HG02885 (cell line): ENCODE results near the gene ADGRV1.
A peak's percentile ranks its signal among the peaks of the same experiment; 100 is the strongest.

ENCODE experiments used
- ATAC-seq: cut with Tn5 transposase; IDR thresholded peaks from one replicate; pipeline ENCODE4 v1.9.1; 2021; ENCODE audit warnings: mild to moderate bottlenecking; ENCODE audit not compliant: unreplicated experiment, poor library complexity

The ADGRV1 gene

DNA sequence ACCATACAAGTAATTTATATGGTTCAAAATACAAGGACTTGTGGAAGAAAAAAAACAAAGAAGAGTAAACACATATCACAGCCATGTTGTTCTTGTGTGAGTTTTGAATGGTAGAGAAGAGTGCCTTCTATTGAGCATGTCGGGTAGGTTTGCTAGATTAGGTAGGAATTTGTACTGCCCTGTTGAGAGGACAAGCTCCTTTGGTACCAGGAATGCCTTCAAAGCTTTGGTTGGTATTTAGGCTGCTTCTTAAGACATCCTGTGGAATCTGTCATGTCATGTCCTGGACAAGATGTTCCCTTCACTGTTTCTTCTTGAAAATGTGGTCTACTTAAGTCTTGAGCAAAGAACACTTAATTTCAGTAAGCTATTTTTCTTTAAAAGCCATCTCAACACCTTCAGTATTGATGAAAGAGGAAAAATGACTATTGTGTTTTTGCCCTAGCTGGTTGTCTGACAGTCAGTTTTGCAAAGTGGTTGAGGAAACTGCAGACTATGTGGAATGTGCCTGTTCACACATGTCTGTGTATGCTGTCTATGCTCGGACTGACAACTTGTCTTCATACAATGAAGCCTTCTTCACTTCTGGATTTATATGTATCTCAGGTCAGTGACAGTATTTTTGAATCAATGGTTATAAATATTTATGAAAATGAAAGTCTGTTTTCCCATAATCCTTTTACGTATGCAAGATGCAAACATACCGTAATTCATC is 296.9 kb downstream of the ADGRV1 start:
- ATAC-seq: no peak

DNA sequence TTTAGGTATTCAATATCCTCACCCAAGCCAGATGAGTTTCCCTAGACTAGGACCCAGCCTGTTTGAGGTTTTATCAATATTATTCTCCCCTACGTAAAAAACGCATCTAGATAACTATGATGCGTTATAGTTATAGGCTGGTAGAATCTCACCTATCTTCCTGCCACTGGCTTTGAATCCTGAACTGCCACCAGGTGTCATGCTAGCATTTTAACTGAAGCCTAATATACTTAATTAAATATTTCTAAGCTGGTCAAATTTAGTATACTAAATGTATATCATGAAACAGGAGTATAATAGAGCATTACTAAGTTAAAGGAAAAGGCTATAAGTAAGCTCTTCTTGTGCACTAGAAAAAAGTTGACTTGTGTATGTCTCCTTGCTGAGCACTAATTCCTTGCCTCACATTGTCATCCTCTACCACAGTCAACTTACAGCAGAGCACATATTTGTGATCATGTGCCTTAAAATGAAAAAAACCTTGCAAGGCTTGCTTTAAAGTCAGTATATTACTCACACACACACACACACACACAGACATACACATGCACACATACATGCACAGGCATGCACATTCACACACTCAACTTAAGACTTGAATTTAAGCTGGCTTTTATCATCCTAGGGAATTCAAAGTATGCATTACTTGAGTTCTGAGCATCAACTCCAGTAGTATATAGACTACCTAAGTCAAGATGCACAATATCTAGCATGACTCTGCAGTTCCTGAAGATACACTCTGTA is 303.4 kb downstream of the ADGRV1 start:
- ATAC-seq: no peak

DNA sequence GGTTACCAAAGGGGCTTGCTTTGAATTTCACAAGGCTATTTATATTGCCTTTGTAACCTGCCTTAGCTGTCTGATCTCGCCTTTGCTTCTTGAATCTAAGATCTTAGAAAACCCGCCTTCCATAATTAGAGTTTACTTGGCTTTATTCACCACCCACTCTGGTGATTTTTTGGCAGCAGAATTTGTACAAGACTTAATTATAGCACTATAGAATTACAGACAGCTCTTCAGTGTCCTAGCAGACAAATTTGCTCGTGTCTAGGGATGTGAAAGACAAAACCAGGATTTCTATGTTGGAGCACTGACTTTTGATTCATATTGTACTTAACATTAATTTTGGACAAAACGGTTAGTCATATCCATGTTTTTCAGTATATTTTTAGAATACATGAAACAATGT is 306.6 kb downstream of the ADGRV1 start:
- no peak for ATAC-seq

DNA sequence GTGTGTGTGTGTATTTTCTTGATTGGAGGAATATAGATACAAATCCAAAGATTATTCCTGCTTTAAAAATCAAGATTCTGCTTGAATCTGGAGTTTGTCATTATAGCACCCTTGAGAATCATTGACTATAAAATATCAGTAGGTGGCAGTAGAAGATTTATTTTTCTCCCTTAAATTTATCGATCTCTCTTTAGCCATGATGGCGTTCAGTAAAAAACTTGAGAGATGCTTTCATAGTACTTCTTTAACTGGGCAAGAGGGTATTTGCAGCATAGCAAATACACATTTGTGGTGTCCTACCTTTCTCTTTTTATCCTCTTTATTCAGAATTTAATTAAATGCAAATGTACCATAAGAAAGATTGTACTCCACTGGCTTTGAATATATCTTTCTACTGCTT is 307.7 kb downstream of the ADGRV1 start:
- ATAC-seq: peak; percentile 75

DNA sequence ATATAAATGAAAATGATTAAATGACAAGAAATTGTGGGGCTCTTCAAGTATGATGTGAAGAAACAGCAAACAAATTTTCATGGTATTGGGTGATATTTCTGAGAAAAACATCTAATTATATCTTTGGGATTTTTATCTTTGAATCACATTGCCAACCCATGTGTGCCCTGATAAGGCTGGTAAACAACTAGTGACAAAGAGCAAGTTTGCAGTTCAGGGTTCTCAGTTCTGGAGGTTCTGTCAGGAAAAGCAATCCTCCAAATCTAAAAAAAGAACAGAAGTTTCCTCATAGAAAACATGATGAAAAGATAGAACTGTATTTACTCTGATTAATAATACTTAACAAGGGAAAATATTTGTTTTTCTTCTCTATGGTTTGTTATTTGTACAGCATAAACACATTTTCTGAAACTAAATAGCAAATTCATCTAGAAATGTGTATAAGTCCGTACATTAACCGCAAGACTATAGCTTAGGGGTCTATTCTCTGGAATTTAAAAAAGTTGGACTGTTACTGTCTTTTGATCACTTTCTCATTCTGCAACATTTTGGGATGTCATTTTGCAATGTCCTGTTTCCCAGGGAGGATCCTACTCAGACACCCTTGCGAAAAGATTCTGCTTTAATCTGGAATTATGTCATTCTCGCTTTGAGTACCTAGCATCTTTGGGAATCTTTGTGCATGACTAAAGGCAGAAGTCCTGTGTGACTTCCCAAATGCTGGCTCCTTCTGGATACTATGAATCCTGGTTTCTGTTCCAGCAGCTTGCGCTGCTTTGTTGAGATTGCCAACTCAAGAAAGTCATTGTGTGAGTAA is 308.5 kb downstream of the ADGRV1 start:
- no peak for ATAC-seq

GRCh38 chr5:90868799-90869198 is 310.2 kb downstream of the ADGRV1 start:
- no peak for ATAC-seq

- no peak for ATAC-seq
Observed at GRCh38 chr5:90871391-90871991, 312.9 kb downstream of the ADGRV1 start.

GRCh38 chr5:90873033-90873517 is 314.5 kb downstream of the ADGRV1 start:
- ATAC-seq: no peak

GRCh38 chr5:90874066-90874465 is 315.5 kb downstream of the ADGRV1 start:
- ATAC-seq: no peak

GRCh38 chr5:90875456-90875855 is 316.9 kb downstream of the ADGRV1 start:
- no peak for ATAC-seq

- no peak for ATAC-seq
Observed at GRCh38 chr5:90876366-90876765, 317.8 kb downstream of the ADGRV1 start.

DNA sequence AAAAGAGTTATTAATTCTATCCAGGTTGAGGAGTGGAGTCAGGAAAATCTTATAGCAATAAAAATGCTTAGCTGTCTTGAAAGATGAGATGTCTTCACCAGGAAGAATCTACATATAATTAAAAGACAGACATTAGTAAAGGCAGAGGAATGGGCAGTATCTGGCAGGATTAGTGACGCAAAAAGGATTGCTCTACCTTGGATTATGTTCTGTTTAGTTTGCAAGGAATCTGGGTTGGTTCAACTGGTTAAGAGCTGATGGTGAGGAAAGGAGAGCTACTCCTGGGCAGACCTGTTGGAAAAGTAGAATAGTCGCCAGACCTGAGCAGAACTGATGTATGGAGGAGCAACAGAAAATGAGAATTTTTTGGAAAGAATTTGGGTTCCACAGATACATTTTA is 318.5 kb downstream of the ADGRV1 start:
- no peak for ATAC-seq

DNA sequence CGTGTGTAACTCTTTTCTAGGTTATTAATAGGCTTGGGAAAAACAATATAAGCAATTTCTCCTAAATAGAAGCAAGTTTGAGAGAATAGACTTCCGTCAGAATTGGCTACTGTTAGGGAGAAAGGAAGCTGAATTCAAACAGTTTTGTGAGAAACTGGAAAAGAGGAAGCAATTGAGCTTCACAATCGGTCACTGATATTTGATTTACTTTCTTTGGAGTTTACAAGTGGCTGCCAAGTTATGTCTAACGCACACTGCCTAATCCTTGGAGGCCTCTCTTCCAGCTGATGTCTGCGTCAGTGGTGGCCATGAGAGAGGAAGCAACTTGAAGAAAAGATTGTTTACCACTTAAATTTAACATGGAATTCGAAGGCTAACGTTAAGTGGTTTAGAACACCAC is 319.5 kb downstream of the ADGRV1 start:
- ATAC-seq: no peak

DNA sequence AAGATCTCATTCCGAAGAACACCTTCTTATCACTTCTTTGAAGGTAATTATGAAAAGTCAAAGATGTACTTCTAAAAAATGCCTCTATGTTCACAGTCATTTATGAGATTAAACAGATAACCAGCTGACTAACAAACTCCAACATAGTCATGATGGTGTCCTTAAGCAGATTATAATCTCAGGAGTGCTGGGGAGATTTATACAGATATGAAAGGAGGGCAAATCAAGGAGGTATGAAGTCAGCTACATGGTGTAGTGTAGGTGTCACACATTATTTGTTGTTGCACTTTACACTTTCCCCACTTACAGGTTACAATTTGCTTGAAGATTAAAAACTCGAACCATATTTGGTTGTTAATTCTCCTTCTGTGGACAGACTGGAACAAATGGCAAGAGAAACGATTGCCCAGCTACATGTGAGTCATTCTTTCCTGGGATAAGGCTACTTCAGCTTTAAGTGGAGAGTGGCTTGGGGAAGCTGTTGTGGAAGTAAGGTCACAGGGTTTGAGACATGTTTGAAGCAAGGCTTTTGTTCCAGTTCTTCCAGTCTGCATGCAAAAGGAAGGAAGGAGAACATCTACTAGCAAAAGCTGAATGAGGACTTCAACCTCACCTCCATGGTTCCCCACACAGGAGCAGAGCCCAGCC is 320.1 kb downstream of the ADGRV1 start:
- ATAC-seq: no peak

GRCh38 chr5:90881626-90882150 is 323.1 kb downstream of the ADGRV1 start:
- no peak for ATAC-seq

- ATAC-seq: no peak
Observed at GRCh38 chr5:90882448-90882847, 323.9 kb downstream of the ADGRV1 start.

DNA sequence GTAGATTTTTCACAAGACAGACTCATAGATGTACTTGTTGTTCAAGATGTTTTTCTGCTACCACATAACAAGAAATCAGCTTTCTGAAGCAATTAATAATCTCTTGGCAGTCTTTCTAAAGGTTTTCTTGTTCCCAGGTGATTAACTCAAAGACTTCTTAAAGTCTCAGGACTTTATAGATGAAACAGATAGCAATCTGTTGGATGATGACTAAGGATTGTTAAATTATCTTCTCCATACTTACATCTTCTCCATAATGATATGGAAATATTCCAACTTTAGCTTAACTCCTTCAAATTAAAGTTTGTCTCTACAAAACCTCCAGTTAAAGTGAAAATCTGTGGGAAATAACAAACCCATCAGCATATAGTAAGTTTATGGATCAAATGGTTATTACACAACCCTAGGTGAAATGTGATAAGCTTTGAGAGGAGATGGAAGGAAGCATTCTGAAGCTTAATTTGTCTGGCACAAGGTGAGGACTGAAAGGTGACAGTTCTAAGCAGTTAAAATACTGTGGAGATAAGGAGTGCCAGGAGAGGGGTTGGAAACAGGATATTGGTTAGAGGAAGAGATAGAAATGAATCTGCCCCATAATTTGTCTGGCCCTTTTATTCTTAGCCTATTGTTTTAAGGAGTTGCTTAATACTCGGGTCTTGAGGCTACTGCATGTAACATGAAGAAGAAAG is 326.7 kb downstream of the ADGRV1 start:
- no peak for ATAC-seq

DNA sequence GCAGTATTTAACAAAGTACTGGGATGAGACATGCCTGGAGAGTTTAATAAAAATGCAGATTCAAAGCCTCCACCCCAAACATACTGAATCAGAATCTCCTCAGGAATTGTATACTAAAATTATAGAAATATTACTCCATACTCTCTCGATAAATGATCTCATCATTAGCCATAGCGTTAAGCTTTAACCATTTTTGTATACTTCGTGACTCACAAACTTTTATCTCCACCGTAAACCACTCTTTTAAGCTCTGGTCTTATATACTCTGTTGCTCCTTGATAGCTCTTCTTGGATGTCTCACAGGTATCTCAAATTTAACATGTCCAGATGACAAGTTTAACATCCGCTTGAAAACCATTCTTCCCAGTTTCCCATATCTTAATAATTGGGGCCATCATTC is 327.8 kb downstream of the ADGRV1 start:
- no peak for ATAC-seq
